ENCODE data around the gene NR6A1. TPM values are rescaled to one million over a fixed set of nuclear protein-coding genes. Genes with fewer than 3 reads are reported as not detected.

Gene NR6A1
- total and polyA plus RNA-seq, 2 of the 13 experiments (the other 11 are each of a cell fraction or from before 2014, with no cell fraction given), result 28.1 to 31.5 TPM

DNA sequence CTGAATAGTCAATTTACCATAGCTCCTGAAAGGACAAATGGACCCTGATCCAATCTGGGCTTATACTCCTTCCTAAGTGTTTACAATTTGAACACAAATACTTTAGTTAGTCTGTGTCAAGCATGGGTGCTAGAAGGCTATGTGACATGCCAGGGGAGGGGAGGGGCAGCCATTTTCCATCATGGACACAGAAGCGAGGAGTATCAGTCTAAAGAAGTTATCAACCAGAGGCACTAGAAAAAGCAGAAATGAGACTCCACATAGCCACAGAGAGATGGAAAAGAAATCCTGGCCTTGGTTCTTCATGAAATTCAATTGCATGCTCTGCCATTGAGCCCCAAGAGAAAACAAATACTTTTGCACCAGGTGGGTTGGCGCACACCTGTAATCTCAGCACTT is 61.8 kb downstream of the NR6A1 start:
- TF ChIP-seq AGO2 (optimal IDR thresholded peaks at IDR 0.05; ENCODE audit: low read depth, low read length) (no peak), ZNF12 (CRISPR knock-in tag; IDR thresholded peaks at IDR 0.05) (peak; percentile 88), HOXA3 (CRISPR knock-in tag; IDR thresholded peaks at IDR 0.05) (no peak), ZNF232 (CRISPR knock-in tag; IDR thresholded peaks at IDR 0.05; ENCODE audit: borderline replicate concordance) (no peak)
- Histone ChIP-seq H3K79me2 (ENCODE audit: insufficient read depth, low read length) (peaks cover 17% of the 10 kb centered on the region), H3K9ac (ENCODE audit: insufficient read depth, low read depth, low read length) (no peak overlapping the region), H3K36me3 (replicated peaks in 1 of 2; ENCODE audit: control insufficient read depth in 1 of 2, insufficient read depth in 2 of 2, low read length in 2 of 2) (no peaks in the 10 kb centered on the region; a peak in 2 of 5 replicates), H3K4me1 (ENCODE audit: insufficient read depth, low read length) (peaks cover 22% of the 10 kb centered on the region), H3K4me3 (replicated peaks in 1 of 3; ENCODE audit: insufficient read depth in 1 of 3, low read depth in 2 of 3, low read length in 3 of 3) (no peak overlapping the region), H3K4me2 (ENCODE audit: low read depth, low read length) (no peak overlapping the region), H3K27me3 (ENCODE audit: control insufficient read depth in 1 of 2, insufficient read depth in 2 of 2, low read length in 2 of 2) (no peaks in the 10 kb centered on the region), H2AFZ (ENCODE audit: low read length) (no peak overlapping the region), H3K9me3 (ENCODE audit: low read length) (no peaks in the 10 kb centered on the region), H4K20me1 (ENCODE audit: insufficient read depth, low read length) (no peaks in the 10 kb centered on the region), H3K27ac (ENCODE audit: extremely low read length, insufficient read depth, low read length) (no peak overlapping the region)
- 98% methylated on average over 2 of the region's 2 CpGs for WGBS (ENCODE audit: low lambda C conversion rate)
- no peak for DNase-seq (ENCODE audit: low spot score)
- POLR2A ChIA-PET, result no interaction called here
- intact Hi-C loops (cut with micrococcal nuclease; ENCODE audit: unreplicated experiment) (no loop called here), in situ Hi-C loops (cut with HindIII; ENCODE audit: extremely low pct_ligation_motif_present, low pct_unique_long_range_greater_than_20kb) (no loop called here)
- CTCF ChIA-PET (ENCODE audit: low intra/inter-chr PET ratio, low total read pairs), result interaction anchor here (1.8 to 5.9 kb wide), 2 partner anchors 88 to 92 kb away, joined by 6 to 141 read pairs; no protein-coding TSS in a partner anchor
- ATAC-seq, result no peak
- BruUV-seq (replicated peaks), result no TSS peak
- no peak for FAIRE-seq

DNA sequence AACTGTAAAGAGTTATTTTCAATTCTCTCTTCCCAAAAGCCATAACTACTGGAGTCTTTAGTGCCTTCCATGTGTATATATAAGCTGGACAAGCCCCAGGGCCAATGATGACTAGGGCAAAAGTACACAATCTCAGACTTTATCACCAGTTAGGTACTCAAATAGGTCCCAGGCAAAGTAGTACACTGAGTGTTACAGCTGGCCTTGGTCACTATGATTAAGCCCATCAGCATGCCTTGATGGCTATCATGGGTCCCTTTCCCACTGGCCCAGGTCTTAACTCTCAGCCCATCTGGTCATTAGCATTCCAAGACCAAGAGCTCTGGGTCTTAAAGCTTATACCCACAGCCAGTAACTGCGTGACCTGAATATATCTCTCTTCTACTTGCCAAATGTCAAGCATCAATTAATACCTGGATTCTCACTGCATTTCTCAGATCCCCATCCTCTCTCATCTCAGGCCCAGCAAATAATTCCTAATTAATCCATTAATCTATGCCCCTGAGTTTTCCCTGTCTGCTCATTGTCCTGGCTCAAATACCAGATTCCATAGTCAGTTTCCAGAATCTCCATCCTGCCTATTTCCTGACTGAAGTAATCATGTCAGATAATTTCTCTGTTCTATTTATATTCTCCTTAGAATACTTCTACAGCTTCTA is 62.3 kb downstream of the NR6A1 start:
- no peak overlapping the region for H3K27ac ChIP-seq (ENCODE audit: extremely low read length, insufficient read depth, low read length)
- no peak overlapping the region for H3K4me3 ChIP-seq (replicated peaks in 1 of 3; ENCODE audit: insufficient read depth in 1 of 3, low read depth in 2 of 3, low read length in 3 of 3)
- no peak overlapping the region for H3K9ac ChIP-seq (ENCODE audit: insufficient read depth, low read depth, low read length)
- H3K4me1 ChIP-seq (ENCODE audit: insufficient read depth, low read length), result peaks cover 22% of the 10 kb centered on the region
- intact Hi-C loops (cut with micrococcal nuclease; ENCODE audit: unreplicated experiment) (no loop called here), in situ Hi-C loops (cut with HindIII; ENCODE audit: extremely low pct_ligation_motif_present, low pct_unique_long_range_greater_than_20kb) (no loop called here)
- no TSS peak for BruUV-seq (replicated peaks)
- FAIRE-seq (no peak), DNase-seq (ENCODE audit: low spot score) (peak; percentile 49), ATAC-seq (peak; percentile 76)
- no peaks in the 10 kb centered on the region; a peak in 2 of 5 replicates for H3K36me3 ChIP-seq (replicated peaks in 1 of 2; ENCODE audit: control insufficient read depth in 1 of 2, insufficient read depth in 2 of 2, low read length in 2 of 2)
- TF ChIP-seq GFI1 (CRISPR knock-in tag; IDR thresholded peaks at IDR 0.05; ENCODE audit: borderline replicate concordance) (0 out of 2 replicates have a peak, but pooled peaks have one; percentile 22), FOSL2 (CRISPR knock-in tag; IDR thresholded peaks at IDR 0.05) (peak; percentile 43; the same call in 1 of the 2 replicates), TRIM24 (CRISPR knock-in tag; IDR thresholded peaks at IDR 0.05) (no peak)
- TF ChIP-seq, protein P1, sequence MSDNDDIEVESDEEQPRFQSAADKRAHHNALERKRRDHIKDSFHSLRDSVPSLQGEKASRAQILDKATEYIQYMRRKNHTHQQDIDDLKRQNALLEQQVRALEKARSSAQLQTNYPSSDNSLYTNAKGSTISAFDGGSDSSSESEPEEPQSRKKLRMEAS (IDR thresholded peaks at IDR 0.05), result no peak
- H3K27me3 ChIP-seq (ENCODE audit: control insufficient read depth in 1 of 2, insufficient read depth in 2 of 2, low read length in 2 of 2), result no peaks in the 10 kb centered on the region
- H4K20me1 ChIP-seq (ENCODE audit: insufficient read depth, low read length), result no peaks in the 10 kb centered on the region
- POLR2A ChIA-PET, result interaction anchor here (1.4 kb wide), 1 partner anchor 50 kb away, joined by 3 read pairs; no protein-coding TSS in a partner anchor
- peaks cover 17% of the 10 kb centered on the region for H3K79me2 ChIP-seq (ENCODE audit: insufficient read depth, low read length)
- H3K4me2 ChIP-seq (ENCODE audit: low read depth, low read length), result no peak overlapping the region
- 100% methylated on average over 1 of the region's 1 CpG for WGBS (ENCODE audit: low lambda C conversion rate)
- CTCF ChIA-PET (ENCODE audit: low intra/inter-chr PET ratio, low total read pairs), result interaction anchor here (1.8 to 5.9 kb wide), 2 partner anchors 88 to 92 kb away, joined by 6 to 141 read pairs; no protein-coding TSS in a partner anchor
- H3K9me3 ChIP-seq (ENCODE audit: low read length), result no peaks in the 10 kb centered on the region
- H2AFZ ChIP-seq (ENCODE audit: low read length), result no peak overlapping the region
